ENCODE results near the gene SYNE4. TPM values are rescaled to one million over a fixed set of nuclear protein-coding genes. Genes with fewer than 3 reads are reported as not detected.
"Not testable (repeated sequence)": the region's sequence is repeated elsewhere in the genome, so short reads cannot be mapped to it uniquely, and the experiment has no call there.

Gene SYNE4
- 1.9 and 2.6 TPM in 2 replicates for total RNA-seq

- no peaks in the 10 kb centered on the region for H3K9me3 Mint-ChIP-seq
- H3K27me3 Mint-ChIP-seq (ENCODE audit: low read depth), result no peaks in the 10 kb centered on the region
- H3K27ac Mint-ChIP-seq, result peak within 1 kb of the TSS; percentile 34
- peaks cover 21% of the 10 kb centered on the region for H3K4me1 Mint-ChIP-seq (ENCODE audit: low read depth)
- peak within 1 kb of the TSS; percentile 64 for H3K4me3 Mint-ChIP-seq (ENCODE audit: low read depth)
- peaks cover 5% of the 10 kb centered on the region for H3K36me3 Mint-ChIP-seq (ENCODE audit: low read depth)
- intact Hi-C loops (cut with micrococcal nuclease), result no loop called here
- DNase-seq (ENCODE audit: low spot score), result no peak
Observed at GRCh38 chr19:36008336-36008978, at the start of gene SYNE4. Gene SYNE4, minus strand, starts transcription at chr19:36008813. Its CDS starts 132 bp downstream, at chr19:36008681.

GRCh38 chr19:36054733-36055686 is 46.4 kb upstream of the SYNE4 start, which contains the start of gene WDR62:
Gene WDR62, plus strand, starts transcription at chr19:36054897. Its CDS starts 75 bp downstream, at chr19:36054972.
- intact Hi-C loops (cut with micrococcal nuclease), result loop anchor here (1.0 to 10.0 kb wide), 6 partner anchors 41 to 1850 kb away; partner anchors contain the start of genes ALKBH6, IGFLR1, LIN37 and PSENEN
- Mint-ChIP-seq H3K4me1 (ENCODE audit: low read depth) (peaks cover 20% of the 10 kb centered on the region), H3K27me3 (ENCODE audit: low read depth) (no peaks in the 10 kb centered on the region), H3K27ac (peak within 1 kb of the TSS; percentile 96), H3K9me3 (no peaks in the 10 kb centered on the region), H3K36me3 (ENCODE audit: low read depth) (peaks cover 14% of the 10 kb centered on the region), H3K4me3 (ENCODE audit: low read depth) (peak within 1 kb of the TSS; percentile 98)
- peak; percentile 92 for DNase-seq (ENCODE audit: low spot score)

- H3K27me3 Mint-ChIP-seq (ENCODE audit: low read depth), result no peaks in the 10 kb centered on the region
- H3K4me1 Mint-ChIP-seq (ENCODE audit: low read depth), result peaks cover 20% of the 10 kb centered on the region
- peak within 1 kb of the TSS; percentile 96 for H3K27ac Mint-ChIP-seq
- no peaks in the 10 kb centered on the region for H3K9me3 Mint-ChIP-seq
- DNase-seq (ENCODE audit: low spot score), result peak; percentile 100
- peaks cover 10% of the 10 kb centered on the region for H3K36me3 Mint-ChIP-seq (ENCODE audit: low read depth)
- intact Hi-C loops (cut with micrococcal nuclease), result loop anchor here (1.0 to 10.0 kb wide), 6 partner anchors 40 to 1851 kb away; partner anchors contain the start of genes ALKBH6, IGFLR1, LIN37 and PSENEN
- H3K4me3 Mint-ChIP-seq (ENCODE audit: low read depth), result peak within 1 kb of the TSS; percentile 98
Observed at GRCh38 chr19:36054119-36054732, 45.6 kb upstream of the SYNE4 start, which contains the start of gene THAP8. Gene THAP8, minus strand, starts transcription at chr19:36054285. Its CDS starts 68 bp downstream, at chr19:36054217.

GRCh38 chr19:36051637-36052036 is 43.0 kb upstream of the SYNE4 start:
- Mint-ChIP-seq H3K27ac (no peak overlapping the region), H3K9me3 (no peaks in the 10 kb centered on the region), H3K4me1 (ENCODE audit: low read depth) (peaks cover 13% of the 10 kb centered on the region), H3K27me3 (ENCODE audit: low read depth) (no peaks in the 10 kb centered on the region), H3K36me3 (ENCODE audit: low read depth) (no peaks in the 10 kb centered on the region), H3K4me3 (ENCODE audit: low read depth) (peak overlapping the region; percentile 27)
- intact Hi-C loops (cut with micrococcal nuclease), result loop anchor here (10.0 kb wide), 2 partner anchors 307 to 1853 kb away; partner anchors contain the start of genes IGFLR1, LIN37, PSENEN and SIPA1L3
- no peak for DNase-seq (ENCODE audit: low spot score)

GRCh38 chr19:36051236-36051635 is 42.6 kb upstream of the SYNE4 start:
- intact Hi-C loops (cut with micrococcal nuclease), result loop anchor here (10.0 kb wide), 2 partner anchors 306 to 1854 kb away; partner anchors contain the start of genes IGFLR1, LIN37, PSENEN and SIPA1L3
- H3K36me3 Mint-ChIP-seq (ENCODE audit: low read depth), result peaks cover under 1% of the 10 kb centered on the region
- peaks cover 10% of the 10 kb centered on the region for H3K4me1 Mint-ChIP-seq (ENCODE audit: low read depth)
- H3K27ac Mint-ChIP-seq, result no peak overlapping the region
- no peaks in the 10 kb centered on the region for H3K27me3 Mint-ChIP-seq (ENCODE audit: low read depth)
- H3K4me3 Mint-ChIP-seq (ENCODE audit: low read depth), result peak overlapping the region; percentile 27
- H3K9me3 Mint-ChIP-seq, result no peaks in the 10 kb centered on the region
- DNase-seq (ENCODE audit: low spot score), result no peak

GRCh38 chr19:36049080-36049698 is 40.6 kb upstream of the SYNE4 start:
- no peak for DNase-seq (ENCODE audit: low spot score)
- peaks cover 10% of the 10 kb centered on the region for H3K36me3 Mint-ChIP-seq (ENCODE audit: low read depth)
- no peaks in the 10 kb centered on the region for H3K9me3 Mint-ChIP-seq
- peaks cover 3% of the 10 kb centered on the region for H3K4me1 Mint-ChIP-seq (ENCODE audit: low read depth)
- intact Hi-C loops (cut with micrococcal nuclease), result no loop called here
- H3K4me3 Mint-ChIP-seq (ENCODE audit: low read depth), result no peak overlapping the region
- no peak overlapping the region for H3K27ac Mint-ChIP-seq
- no peaks in the 10 kb centered on the region for H3K27me3 Mint-ChIP-seq (ENCODE audit: low read depth)

GRCh38 chr19:36047835-36048234 is 39.2 kb upstream of the SYNE4 start:
- Mint-ChIP-seq H3K4me3 (ENCODE audit: low read depth) (no peak overlapping the region), H3K36me3 (ENCODE audit: low read depth) (peaks cover 10% of the 10 kb centered on the region), H3K27ac (no peak overlapping the region), H3K4me1 (ENCODE audit: low read depth) (peaks cover 3% of the 10 kb centered on the region), H3K9me3 (no peaks in the 10 kb centered on the region), H3K27me3 (ENCODE audit: low read depth) (no peaks in the 10 kb centered on the region)
- DNase-seq (ENCODE audit: low spot score), result no peak
- intact Hi-C loops (cut with micrococcal nuclease), result no loop called here

GRCh38 chr19:36046443-36047050 is 37.9 kb upstream of the SYNE4 start:
- H3K9me3 Mint-ChIP-seq, result no peaks in the 10 kb centered on the region
- intact Hi-C loops (cut with micrococcal nuclease), result no loop called here
- no peaks in the 10 kb centered on the region for H3K27me3 Mint-ChIP-seq (ENCODE audit: low read depth)
- peaks cover 3% of the 10 kb centered on the region for H3K4me1 Mint-ChIP-seq (ENCODE audit: low read depth)
- H3K4me3 Mint-ChIP-seq (ENCODE audit: low read depth), result no peak overlapping the region
- no peak for DNase-seq (ENCODE audit: low spot score)
- no peak overlapping the region for H3K27ac Mint-ChIP-seq
- peaks cover 10% of the 10 kb centered on the region for H3K36me3 Mint-ChIP-seq (ENCODE audit: low read depth)

GRCh38 chr19:36043952-36044351 is 35.3 kb upstream of the SYNE4 start:
- no peak overlapping the region for H3K4me3 Mint-ChIP-seq (ENCODE audit: low read depth)
- H3K27ac Mint-ChIP-seq, result no peak overlapping the region
- DNase-seq (ENCODE audit: low spot score), result no peak
- H3K36me3 Mint-ChIP-seq (ENCODE audit: low read depth), result peaks cover 10% of the 10 kb centered on the region
- no peaks in the 10 kb centered on the region for H3K27me3 Mint-ChIP-seq (ENCODE audit: low read depth)
- H3K4me1 Mint-ChIP-seq (ENCODE audit: low read depth), result no peaks in the 10 kb centered on the region
- H3K9me3 Mint-ChIP-seq, result no peaks in the 10 kb centered on the region
- intact Hi-C loops (cut with micrococcal nuclease), result no loop called here

GRCh38 chr19:36041831-36042230 is 33.2 kb upstream of the SYNE4 start:
- peaks cover 6% of the 10 kb centered on the region for H3K4me1 Mint-ChIP-seq (ENCODE audit: low read depth)
- H3K4me3 Mint-ChIP-seq (ENCODE audit: low read depth), result no peak overlapping the region
- H3K27ac Mint-ChIP-seq, result no peak overlapping the region
- peaks cover 10% of the 10 kb centered on the region for H3K36me3 Mint-ChIP-seq (ENCODE audit: low read depth)
- no peaks in the 10 kb centered on the region for H3K9me3 Mint-ChIP-seq
- H3K27me3 Mint-ChIP-seq (ENCODE audit: low read depth), result no peaks in the 10 kb centered on the region
- no peak for DNase-seq (ENCODE audit: low spot score)
- intact Hi-C loops (cut with micrococcal nuclease), result no loop called here

GRCh38 chr19:36041092-36041491 is 32.5 kb upstream of the SYNE4 start:
- H3K4me3 Mint-ChIP-seq (ENCODE audit: low read depth); H3K27me3 Mint-ChIP-seq (ENCODE audit: low read depth); H3K9me3 Mint-ChIP-seq; DNase-seq (ENCODE audit: low spot score); H3K27ac Mint-ChIP-seq; intact Hi-C loops (cut with micrococcal nuclease); H3K4me1 Mint-ChIP-seq (ENCODE audit: low read depth); H3K36me3 Mint-ChIP-seq (ENCODE audit: low read depth): not testable (repeated sequence)

- Mint-ChIP-seq H3K36me3 (ENCODE audit: low read depth) (peaks cover 8% of the 10 kb centered on the region), H3K4me1 (ENCODE audit: low read depth) (peaks cover 14% of the 10 kb centered on the region), H3K9me3 (no peaks in the 10 kb centered on the region), H3K4me3 (ENCODE audit: low read depth) (no peak overlapping the region), H3K27ac (no peak overlapping the region), H3K27me3 (ENCODE audit: low read depth) (no peaks in the 10 kb centered on the region)
- intact Hi-C loops (cut with micrococcal nuclease), result no loop called here
- DNase-seq (ENCODE audit: low spot score), result no peak
Observed at GRCh38 chr19:36040495-36040894, 31.9 kb upstream of the SYNE4 start.
